ENCODE results near the gene TJP3.

TJP3 gene

GRCh38 chr19:3769494-3769893 lies 61.3 kb downstream of the TJP3 start:
- no peak for DNase-seq (ENCODE audit: low read depth)

GRCh38 chr19:3770136-3770999 lies 62.2 kb downstream of the TJP3 start:
- no peak for DNase-seq (ENCODE audit: low read depth)

GRCh38 chr19:3771000-3771905 lies 63.1 kb downstream of the TJP3 start:
- no peak for DNase-seq (ENCODE audit: low read depth)

GRCh38 chr19:3771906-3772455 lies 63.8 kb downstream of the TJP3 start, which contains the start of gene RAX2:
Gene RAX2 (minus strand): TSS chr19:3772228. CDS start chr19:3771742, 486 bp downstream.
- DNase-seq (ENCODE audit: low read depth), result no peak

GRCh38 chr19:3773814-3774515 lies 65.8 kb downstream of the TJP3 start:
- no peak for DNase-seq (ENCODE audit: low read depth)

GRCh38 chr19:3774621-3775373 lies 66.6 kb downstream of the TJP3 start:
- DNase-seq (ENCODE audit: low read depth), result no peak

- DNase-seq (ENCODE audit: low read depth), result no peak
These were observed 67.2 kb downstream of the TJP3 start for GRCh38 chr19:3775374-3775711.

GRCh38 chr19:3775831-3776230 lies 67.6 kb downstream of the TJP3 start:
- DNase-seq (ENCODE audit: low read depth), result no peak

GRCh38 chr19:3776479-3777040 lies 68.4 kb downstream of the TJP3 start:
- no peak for DNase-seq (ENCODE audit: low read depth)

- DNase-seq (ENCODE audit: low read depth), result no peak
These were observed 70.1 kb downstream of the TJP3 start for GRCh38 chr19:3778104-3778867.

- no peak for DNase-seq (ENCODE audit: low read depth)
These were observed 70.9 kb downstream of the TJP3 start for GRCh38 chr19:3778899-3779723.

GRCh38 chr19:3780786-3781304 lies 72.7 kb downstream of the TJP3 start:
- no peak for DNase-seq (ENCODE audit: low read depth)

GRCh38 chr19:3781603-3782002 lies 73.4 kb downstream of the TJP3 start:
- no peak for DNase-seq (ENCODE audit: low read depth)

- DNase-seq (ENCODE audit: low read depth), result no peak
These were observed 74.1 kb downstream of the TJP3 start for GRCh38 chr19:3782330-3782729.

GRCh38 chr19:3782903-3783302 lies 74.7 kb downstream of the TJP3 start:
- no peak for DNase-seq (ENCODE audit: low read depth)

- peak; percentile 24 for DNase-seq (ENCODE audit: low read depth)
These were observed 75.7 kb downstream of the TJP3 start for GRCh38 chr19:3783660-3784584.

GRCh38 chr19:3784607-3785450 lies 76.6 kb downstream of the TJP3 start:
- no peak for DNase-seq (ENCODE audit: low read depth)
